ENCODE measurements around the gene TUBGCP3.

The TUBGCP3 gene

DNA sequence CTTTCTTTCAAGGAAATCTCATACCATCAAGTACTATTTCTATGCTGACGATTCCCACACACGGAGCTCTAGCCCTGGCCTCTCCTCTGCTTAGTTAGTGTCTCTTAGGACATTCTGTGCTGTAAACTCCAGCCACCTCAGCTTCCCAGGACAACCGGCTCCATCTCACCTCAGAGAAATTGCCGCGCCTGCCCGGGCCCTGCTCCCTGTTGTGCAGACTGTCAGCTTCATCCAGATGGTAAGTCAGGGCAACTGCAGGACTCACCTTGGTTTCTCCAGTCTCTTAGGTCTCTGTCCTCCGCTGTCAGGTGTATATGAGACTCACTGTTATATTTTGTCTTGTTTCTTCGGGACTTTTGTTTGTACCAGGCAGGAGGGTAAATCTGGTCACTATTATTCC lies 113.1 kb downstream of the TUBGCP3 start:
- no peak for DNase-seq

DNA sequence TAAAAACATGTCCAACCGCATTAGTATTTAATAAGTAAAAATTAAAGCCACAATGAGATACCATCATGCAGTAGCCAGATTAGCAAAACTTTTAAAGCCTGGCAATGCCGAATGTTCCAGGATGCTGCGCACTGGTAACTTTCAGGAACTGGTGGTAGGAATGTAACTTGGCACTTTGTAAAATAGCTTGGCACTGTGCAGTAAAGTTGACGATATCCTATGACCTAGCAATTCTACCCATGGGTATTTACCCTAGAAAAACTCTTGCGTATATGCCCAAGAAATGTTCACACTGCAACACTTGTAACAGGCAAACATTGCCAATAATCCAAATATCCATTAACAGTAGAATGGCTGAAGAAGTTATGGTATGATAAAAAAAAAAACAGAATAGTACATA lies 114.1 kb downstream of the TUBGCP3 start:
- DNase-seq, result no peak

- no peak for DNase-seq
Observed at GRCh38 chr13:112469071-112469745, 118.7 kb downstream of the TUBGCP3 start.

DNA sequence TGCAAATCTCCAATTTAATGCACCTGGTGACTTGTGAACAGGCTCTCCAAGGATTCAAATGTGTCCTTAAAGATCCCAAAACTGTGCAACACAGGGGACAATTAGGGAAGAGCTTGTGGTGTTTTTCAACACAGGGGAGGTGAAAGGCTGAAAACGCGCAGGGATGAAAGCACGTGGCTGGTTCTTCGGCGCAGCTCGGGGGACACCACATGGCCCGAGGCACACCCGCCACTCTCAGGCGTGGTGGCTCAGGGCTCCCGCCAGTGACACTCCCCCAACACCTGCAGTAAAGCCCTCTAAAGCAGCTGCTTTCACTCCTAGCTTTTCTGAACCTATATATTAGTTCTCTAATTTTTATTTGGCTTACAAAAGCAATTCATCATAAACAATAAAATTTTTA lies 119.9 kb downstream of the TUBGCP3 start:
- DNase-seq, result no peak

GRCh38 chr13:112467236-112467635 lies 120.7 kb downstream of the TUBGCP3 start:
- DNase-seq, result no peak

GRCh38 chr13:112466132-112467058 lies 121.6 kb downstream of the TUBGCP3 start:
- DNase-seq, result no peak

- no peak for DNase-seq
Observed at GRCh38 chr13:112465251-112466131, 122.5 kb downstream of the TUBGCP3 start.

DNA sequence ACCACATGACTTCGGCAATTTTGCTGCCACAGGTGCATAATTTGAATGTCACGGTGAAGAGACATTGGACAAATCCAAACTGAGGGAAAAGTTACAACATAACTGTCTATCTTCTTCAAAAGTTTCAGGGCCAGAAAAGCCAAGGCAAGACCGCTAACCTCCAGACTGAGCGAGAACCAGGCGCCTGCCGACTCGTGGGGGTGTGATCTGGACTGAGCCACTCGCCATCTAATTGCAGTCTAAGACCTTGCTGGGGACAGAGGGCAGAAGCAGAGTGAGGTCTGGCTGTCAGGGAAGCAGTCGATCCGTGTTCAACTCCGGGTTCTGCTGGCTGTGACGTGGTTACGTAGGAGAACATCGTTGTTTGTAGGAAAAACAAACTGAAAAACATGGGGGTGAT lies 123.2 kb downstream of the TUBGCP3 start:
- no peak for DNase-seq

GRCh38 chr13:112462408-112462807 lies 125.5 kb downstream of the TUBGCP3 start:
- DNase-seq, result no peak

GRCh38 chr13:112457485-112457884 lies 130.5 kb downstream of the TUBGCP3 start:
- DNase-seq, result no peak

DNA sequence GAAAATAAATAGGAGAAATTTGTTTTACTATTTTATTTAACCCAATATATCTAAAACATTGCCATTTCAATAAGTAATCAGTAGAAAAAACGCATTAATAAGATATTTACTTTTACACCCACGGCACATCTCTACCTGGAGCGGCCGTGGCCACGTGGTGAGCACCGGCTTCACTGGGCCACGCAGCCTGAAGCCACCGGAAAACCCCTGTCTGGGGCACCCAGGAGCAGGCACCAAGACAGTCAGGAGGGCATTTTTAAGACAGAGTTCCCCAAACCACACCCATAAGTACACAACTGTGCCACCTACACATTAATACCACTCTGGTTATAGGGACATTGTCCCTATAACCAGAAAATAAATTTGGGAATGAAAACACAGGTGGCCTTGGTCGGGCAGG lies 130.9 kb downstream of the TUBGCP3 start:
- DNase-seq, result no peak

- DNase-seq, result no peak
Observed at GRCh38 chr13:112456138-112457056, 131.6 kb downstream of the TUBGCP3 start.

DNA sequence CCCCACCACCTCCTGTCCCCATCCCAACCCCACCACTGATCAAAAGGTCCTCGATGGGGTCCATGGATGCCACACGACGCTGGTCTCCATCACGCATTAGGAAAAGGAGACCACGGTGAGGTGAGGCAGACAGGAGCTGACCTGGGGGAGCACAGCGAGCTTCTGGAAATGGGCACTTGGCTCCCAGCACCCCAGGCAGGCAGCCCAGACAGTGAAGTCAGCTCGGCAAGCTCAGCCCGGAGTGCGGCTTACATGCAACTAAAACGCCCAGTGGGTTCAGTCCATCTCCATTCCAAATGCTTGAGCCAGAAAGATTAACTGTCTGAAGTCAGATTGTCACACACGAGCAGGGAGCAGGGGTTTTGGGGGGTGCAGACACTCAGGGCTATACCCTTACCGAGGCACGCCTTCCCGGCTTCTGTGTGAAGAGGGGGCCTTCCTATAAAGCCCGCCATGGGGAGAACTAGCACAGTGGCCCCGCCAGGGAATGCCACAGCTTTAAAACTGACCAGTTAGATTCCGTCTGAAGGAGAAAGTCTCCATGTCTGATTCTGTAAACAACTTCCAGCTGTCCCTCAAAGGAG lies 132.4 kb downstream of the TUBGCP3 start:
- DNase-seq, result no peak

GRCh38 chr13:112454648-112455334 lies 133.2 kb downstream of the TUBGCP3 start:
- DNase-seq, result no peak

DNA sequence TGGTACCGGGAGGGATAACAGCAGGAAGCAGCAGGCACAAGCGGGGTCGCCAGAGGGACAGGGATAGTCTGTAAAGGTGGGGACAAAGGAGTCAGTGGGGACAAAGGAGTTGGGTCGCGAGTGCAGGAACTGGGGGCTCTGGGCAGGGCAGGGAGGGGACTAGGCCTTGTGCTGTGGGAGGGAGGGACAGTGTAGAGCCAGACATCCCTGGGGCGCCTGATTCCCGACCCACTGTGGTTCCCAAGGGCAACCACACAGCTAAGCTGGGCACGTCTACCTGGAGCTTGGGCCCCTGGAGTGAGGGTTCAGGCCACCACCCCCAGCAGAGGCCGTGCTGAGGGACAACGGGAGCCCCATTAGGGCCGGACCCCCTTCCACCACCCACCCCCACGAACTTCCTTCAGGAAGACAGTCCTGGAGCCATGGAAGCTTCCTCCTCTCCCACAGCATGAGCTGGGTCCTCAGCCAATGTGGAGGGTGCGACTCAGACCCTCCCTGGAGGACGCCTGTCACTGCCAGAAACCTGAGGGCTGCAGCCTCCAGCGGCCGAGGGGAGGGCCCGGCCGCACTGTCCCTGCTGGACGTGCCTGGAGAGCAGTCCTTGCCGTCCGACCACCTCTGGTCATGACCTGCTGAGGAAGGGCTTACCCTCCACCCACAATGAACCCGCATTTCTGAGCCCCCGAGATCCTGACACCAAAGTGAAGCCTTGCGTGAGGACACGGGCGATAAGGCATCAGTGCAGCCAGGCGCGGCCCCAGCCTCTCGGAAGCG lies 133.9 kb downstream of the TUBGCP3 start:
- DNase-seq, result no peak

DNA sequence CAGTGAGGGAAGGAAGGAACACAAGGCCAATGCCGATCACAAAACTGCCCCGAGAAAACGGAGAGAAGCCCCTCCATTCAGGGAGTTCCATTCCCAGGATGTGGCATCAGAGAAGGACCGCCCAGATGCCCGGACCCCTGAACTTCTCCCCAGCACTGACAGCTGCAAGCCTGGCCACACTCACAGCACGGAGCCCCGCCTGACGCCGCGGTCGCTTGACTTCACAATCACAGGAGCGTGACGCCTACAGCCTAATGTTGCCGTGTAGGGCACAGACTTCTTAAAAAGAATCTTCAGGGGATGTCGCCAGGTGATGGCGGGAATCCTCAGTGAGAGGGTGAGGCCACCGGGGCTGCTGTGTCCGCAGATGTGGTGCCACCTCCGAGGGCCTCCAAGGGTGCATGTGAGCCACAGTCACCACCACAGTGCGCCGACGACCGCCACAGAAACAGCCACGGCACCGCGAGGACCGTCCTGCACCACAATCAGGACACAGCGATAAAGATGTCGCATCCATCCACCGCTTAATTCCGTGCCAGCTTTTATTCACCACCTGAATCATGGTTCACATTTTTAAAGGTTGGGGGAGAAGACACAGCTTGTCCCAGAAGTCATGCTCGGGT lies 134.6 kb downstream of the TUBGCP3 start:
- no peak for DNase-seq

- no peak for DNase-seq
Observed at GRCh38 chr13:112452380-112453206, 135.4 kb downstream of the TUBGCP3 start.

DNA sequence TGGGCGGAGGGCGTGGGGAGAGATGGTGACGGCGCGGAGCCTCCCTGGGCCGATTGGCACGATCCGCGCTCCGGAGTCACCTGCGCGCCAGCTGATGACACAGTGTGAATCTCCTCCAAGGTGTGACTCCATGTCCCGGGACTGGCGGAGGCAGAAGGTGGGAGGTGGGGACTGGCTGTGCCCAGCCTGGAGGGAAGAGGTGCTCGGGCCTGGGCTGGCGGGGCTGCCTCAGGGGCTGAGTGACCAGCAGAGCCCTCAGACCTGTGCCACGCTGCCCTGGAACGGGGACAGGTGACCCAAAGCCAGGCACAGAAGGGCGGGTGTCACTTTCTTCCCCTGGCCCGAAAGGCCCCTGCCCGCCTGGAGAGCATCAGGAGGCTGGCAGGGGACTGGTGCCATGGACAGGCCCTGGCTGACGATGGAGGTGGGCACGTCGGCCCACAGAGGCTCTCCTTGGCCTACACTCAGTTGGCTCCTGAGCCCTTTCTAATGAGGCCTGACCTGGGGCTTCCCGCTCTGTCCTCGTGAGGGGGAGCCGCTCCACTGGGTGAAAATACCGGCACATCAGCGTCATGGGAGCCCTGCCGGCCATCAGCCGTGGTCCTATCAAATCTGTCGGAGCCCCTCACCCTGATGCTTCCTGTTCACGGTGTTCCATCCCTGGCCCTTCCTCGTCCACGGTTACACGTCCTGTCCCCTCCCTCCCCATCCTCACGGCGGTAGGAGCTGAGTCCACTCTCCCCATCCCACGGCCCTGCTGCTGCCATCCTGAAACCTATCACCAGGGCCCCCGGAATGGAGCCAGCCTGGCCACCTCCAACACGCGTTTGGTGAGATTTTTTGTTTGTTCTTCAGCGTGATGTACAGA lies 136.2 kb downstream of the TUBGCP3 start:
- DNase-seq, result no peak

Data from right forelimb (tissue), 1 donor.